ENCODE measurements around the gene GLDC. TPM values are rescaled to one million over a fixed set of nuclear protein-coding genes. Genes with fewer than 3 reads are reported as not detected.

GLDC gene
- total RNA-seq, 1 donor from 2014 or later: 0.25 TPM

DNA sequence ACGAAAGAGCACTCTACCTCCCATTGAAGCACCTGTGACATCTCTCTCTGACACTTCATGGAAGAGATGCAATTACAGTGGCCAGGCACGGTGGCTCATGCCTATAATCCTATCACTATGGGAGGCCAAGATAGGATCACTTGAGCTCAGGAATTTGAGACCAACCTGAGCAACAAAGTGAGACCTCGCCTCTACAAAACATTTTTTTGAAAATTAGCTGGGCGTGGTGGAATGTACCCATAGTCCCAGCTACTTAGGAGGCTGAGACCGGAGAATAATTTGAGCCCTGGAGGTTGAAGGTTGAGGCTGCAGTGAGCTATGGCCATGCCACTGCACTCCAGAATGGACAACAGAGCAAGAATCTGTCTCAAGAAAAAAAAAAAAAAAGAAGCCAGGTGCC lies 45.5 kb downstream of the GLDC start:
- TF ChIP-seq, protein P1, sequence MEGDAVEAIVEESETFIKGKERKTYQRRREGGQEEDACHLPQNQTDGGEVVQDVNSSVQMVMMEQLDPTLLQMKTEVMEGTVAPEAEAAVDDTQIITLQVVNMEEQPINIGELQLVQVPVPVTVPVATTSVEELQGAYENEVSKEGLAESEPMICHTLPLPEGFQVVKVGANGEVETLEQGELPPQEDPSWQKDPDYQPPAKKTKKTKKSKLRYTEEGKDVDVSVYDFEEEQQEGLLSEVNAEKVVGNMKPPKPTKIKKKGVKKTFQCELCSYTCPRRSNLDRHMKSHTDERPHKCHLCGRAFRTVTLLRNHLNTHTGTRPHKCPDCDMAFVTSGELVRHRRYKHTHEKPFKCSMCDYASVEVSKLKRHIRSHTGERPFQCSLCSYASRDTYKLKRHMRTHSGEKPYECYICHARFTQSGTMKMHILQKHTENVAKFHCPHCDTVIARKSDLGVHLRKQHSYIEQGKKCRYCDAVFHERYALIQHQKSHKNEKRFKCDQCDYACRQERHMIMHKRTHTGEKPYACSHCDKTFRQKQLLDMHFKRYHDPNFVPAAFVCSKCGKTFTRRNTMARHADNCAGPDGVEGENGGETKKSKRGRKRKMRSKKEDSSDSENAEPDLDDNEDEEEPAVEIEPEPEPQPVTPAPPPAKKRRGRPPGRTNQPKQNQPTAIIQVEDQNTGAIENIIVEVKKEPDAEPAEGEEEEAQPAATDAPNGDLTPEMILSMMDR (IDR thresholded peaks at IDR 0.05): no peak
- Mint-ChIP-seq H3K36me3 (ENCODE audit: low read depth) (no peaks in the 10 kb centered on the region), H3K4me3 (ENCODE audit: unreplicated experiment) (no peak overlapping the region), H3K27me3 (ENCODE audit: low read depth) (peaks cover under 1% of the 10 kb centered on the region), H3K4me1 (ENCODE audit: low read depth) (no peaks in the 10 kb centered on the region), H3K9me3 (ENCODE audit: low read depth) (no peaks in the 10 kb centered on the region), H3K27ac (ENCODE audit: unreplicated experiment) (no peak overlapping the region)
- DNase-seq (ENCODE audit: low spot score): no peak

DNA sequence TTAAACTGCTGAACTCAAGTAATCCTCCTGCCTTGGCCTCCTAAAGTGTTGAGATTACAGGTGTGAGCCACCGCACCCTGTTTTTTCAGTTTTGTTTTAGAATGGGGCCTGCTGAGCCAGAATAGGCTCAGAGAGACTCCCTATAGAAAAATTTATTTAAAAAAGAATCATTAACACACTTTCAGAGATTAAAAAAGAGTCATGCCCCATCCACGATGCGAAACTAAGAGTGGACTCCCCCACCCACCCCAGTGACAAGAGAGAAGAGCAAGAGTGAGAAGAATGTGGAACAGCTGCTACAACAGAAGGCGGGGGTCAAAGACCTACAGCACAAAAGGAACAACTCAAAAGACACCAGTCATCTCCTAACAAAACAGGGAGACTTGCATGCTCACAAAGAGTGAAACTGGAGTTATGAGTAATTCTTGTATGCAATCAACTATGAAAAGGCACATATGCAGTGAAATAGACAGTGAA lies 47.2 kb downstream of the GLDC start:
- no peak overlapping the region for H3K27ac Mint-ChIP-seq (ENCODE audit: unreplicated experiment)
- no peak for DNase-seq (ENCODE audit: low spot score)

DNA sequence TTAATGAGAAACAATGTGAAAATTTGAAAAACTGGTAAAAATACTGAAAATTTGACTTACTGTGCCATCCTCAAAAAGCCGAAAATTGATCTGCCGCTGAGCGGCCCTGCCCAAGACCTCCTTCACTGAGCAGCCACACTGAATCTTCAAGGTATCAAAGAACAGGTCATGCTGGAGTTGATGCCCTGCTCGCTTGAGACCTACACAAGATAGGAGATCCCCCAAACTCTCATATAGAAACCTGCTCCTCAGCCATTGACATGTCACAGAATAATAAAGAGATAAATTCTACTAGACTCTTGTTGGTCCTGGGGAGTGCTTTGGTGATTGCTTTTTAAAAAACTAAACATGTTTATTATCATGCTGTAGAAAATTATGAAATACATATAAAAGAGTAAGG lies 52.7 kb downstream of the GLDC start:
- no peak for DNase-seq (ENCODE audit: low spot score)
- TF ChIP-seq, protein P1 (IDR thresholded peaks at IDR 0.05): no peak
- Mint-ChIP-seq H3K4me1 (ENCODE audit: low read depth) (no peaks in the 10 kb centered on the region), H3K36me3 (ENCODE audit: low read depth) (no peaks in the 10 kb centered on the region), H3K9me3 (ENCODE audit: low read depth) (no peaks in the 10 kb centered on the region), H3K27ac (ENCODE audit: unreplicated experiment) (no peak overlapping the region), H3K4me3 (ENCODE audit: unreplicated experiment) (no peak overlapping the region), H3K27me3 (ENCODE audit: low read depth) (peaks cover 11% of the 10 kb centered on the region)

More for the DNA sequence above, 47.2 kb downstream of the GLDC start:
- Mint-ChIP-seq H3K4me3 (ENCODE audit: unreplicated experiment) (no peak overlapping the region), H3K36me3 (ENCODE audit: low read depth) (no peaks in the 10 kb centered on the region), H3K27me3 (ENCODE audit: low read depth) (peaks cover 2% of the 10 kb centered on the region), H3K4me1 (ENCODE audit: low read depth) (no peaks in the 10 kb centered on the region), H3K9me3 (ENCODE audit: low read depth) (no peaks in the 10 kb centered on the region)
- TF ChIP-seq, protein P1 (IDR thresholded peaks at IDR 0.05): no peak

DNA sequence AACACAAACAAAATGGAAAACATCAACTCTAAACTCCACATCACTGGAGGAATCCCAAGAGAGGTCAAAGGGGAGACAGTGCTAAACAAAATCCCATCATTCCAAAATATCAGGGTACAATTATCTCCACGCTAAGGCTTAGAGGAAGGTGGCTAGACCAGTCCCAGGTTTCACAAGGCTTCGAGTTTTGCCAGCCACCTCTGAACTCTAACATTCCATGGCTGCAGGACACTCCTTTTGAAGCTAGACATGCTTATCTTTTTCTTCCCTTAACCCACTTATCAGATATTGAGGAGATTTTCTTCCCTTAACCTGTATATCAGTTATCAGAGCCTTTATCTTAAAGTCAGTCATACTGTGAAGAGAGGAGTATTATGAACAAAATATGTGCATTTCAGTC lies 53.3 kb downstream of the GLDC start:
- Mint-ChIP-seq H3K36me3 (ENCODE audit: low read depth) (no peaks in the 10 kb centered on the region), H3K27ac (ENCODE audit: unreplicated experiment) (no peak overlapping the region), H3K4me1 (ENCODE audit: low read depth) (no peaks in the 10 kb centered on the region), H3K9me3 (ENCODE audit: low read depth) (no peaks in the 10 kb centered on the region), H3K27me3 (ENCODE audit: low read depth) (peaks cover 11% of the 10 kb centered on the region), H3K4me3 (ENCODE audit: unreplicated experiment) (no peak overlapping the region)
- TF ChIP-seq, protein P1 (IDR thresholded peaks at IDR 0.05): no peak
- DNase-seq (ENCODE audit: low spot score): no peak

DNA sequence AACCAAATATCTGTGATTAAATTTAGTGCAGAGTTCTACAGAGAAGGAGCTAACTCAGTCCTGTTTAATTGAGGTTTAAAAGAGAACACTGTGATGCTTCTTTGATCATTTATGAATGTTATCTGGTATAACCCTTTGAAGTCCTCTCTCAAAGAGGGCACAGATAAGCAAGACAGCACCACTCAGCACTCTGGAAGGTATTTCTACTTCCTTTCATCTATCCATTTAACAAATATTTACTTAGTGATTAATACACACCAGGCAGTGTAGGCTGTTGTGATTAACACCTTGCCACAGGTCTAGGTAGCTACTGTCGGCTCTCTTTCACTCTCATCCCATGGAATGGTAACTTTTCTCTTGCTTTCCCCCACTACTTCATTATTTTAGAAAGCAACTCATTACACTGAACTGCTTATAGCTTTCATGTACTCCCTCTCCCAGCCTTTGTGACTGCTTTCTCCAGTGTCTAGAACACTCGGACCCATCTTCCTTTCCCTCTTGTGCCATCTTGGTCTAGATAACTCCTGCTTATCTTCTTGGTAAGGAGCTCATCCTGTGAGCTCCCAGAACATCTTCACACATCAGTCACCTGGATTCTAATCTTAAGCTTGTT lies 54.7 kb downstream of the GLDC start:
- no peak overlapping the region for H3K27ac Mint-ChIP-seq (ENCODE audit: unreplicated experiment)
- H3K4me3 Mint-ChIP-seq (ENCODE audit: unreplicated experiment): no peak overlapping the region
- no peak for DNase-seq (ENCODE audit: low spot score)
- peaks cover 13% of the 10 kb centered on the region for H3K27me3 Mint-ChIP-seq (ENCODE audit: low read depth)
- no peaks in the 10 kb centered on the region for H3K36me3 Mint-ChIP-seq (ENCODE audit: low read depth)
- no peaks in the 10 kb centered on the region for H3K4me1 Mint-ChIP-seq (ENCODE audit: low read depth)
- no peaks in the 10 kb centered on the region for H3K9me3 Mint-ChIP-seq (ENCODE audit: low read depth)
- TF ChIP-seq, protein P1 (IDR thresholded peaks at IDR 0.05): no peak

Data from chondrocyte (in vitro differentiated cells).